Progenitor cell of endocrine pancreas (in vitro differentiated cells): ENCODE measurements around the gene STOX2. TPM values are rescaled to one million over a fixed set of nuclear protein-coding genes. Genes with fewer than 3 reads are reported as not detected.
A peak's percentile ranks its signal among the peaks of the same experiment; 100 is the strongest.
"Not testable (repeated sequence)": the region's sequence is repeated elsewhere in the genome, so short reads cannot be mapped to it uniquely, and the experiment has no call there.

ENCODE experiments used
- DNase-seq: peaks from one replicate; pipeline ENCODE4 v3.0.0; 2021; ENCODE audit warnings: low spot score; ENCODE audit not compliant: unreplicated experiment
- H3K27ac Mint-ChIP-seq: 2 replicates; pipeline ENCODE4 v1.8.0; 2021; ENCODE audit warnings: mild to moderate bottlenecking, moderate library complexity, mixed read lengths
- H3K27me3 Mint-ChIP-seq: 2 replicates; pipeline ENCODE4 v1.8.0; 2021; ENCODE audit warnings: mixed read lengths
- H3K36me3 Mint-ChIP-seq: 2 replicates; pipeline ENCODE4 v1.8.0; 2022; ENCODE audit warnings: mixed read lengths; ENCODE audit not compliant: insufficient read depth
- H3K4me1 Mint-ChIP-seq: 2 replicates; pipeline ENCODE4 v1.8.0; 2021; ENCODE audit warnings: low read depth, mixed read lengths
- H3K4me3 Mint-ChIP-seq: 2 replicates; pipeline ENCODE4 v1.8.0; 2021; ENCODE audit warnings: low read depth, mild to moderate bottlenecking, moderate library complexity, mixed read lengths
- H3K9me3 Mint-ChIP-seq: 2 replicates; pipeline ENCODE4 v1.8.0; 2021; ENCODE audit warnings: low read depth, mixed read lengths
- CTCF ChIP-seq: fragments of 200-600 bp; sonication (generic); IDR thresholded peaks from one replicate; pipeline ENCODE4 v1.5.0; 2021; ENCODE audit warnings: antibody characterized with exemption, mild to moderate bottlenecking; ENCODE audit not compliant: unreplicated experiment
- total RNA-seq: library from RNA; stranded (reverse); gene quantifications from 2 replicates; pipeline ENCODE4 v1.2.1, GENCODE V29; 2021

The STOX2 gene
- total RNA-seq, 1 donor from 2014 or later = 21.9 TPM

- Mint-ChIP-seq H3K27me3 (peaks cover 27% of the 10 kb centered on the region), H3K4me3 (no peak overlapping the region)
- no peak for TF ChIP-seq CTCF
These were observed 136.0 kb downstream of the STOX2 start for GRCh38 chr4:184041156-184041555.

GRCh38 chr4:184046148-184046547 is 141.0 kb downstream of the STOX2 start:
- H3K9me3 Mint-ChIP-seq = peaks cover 37% of the 10 kb centered on the region
- DNase-seq = no peak
- no peaks in the 10 kb centered on the region for H3K4me1 Mint-ChIP-seq
- peaks cover 13% of the 10 kb centered on the region for H3K36me3 Mint-ChIP-seq
- TF ChIP-seq CTCF = no peak
- H3K27ac Mint-ChIP-seq = peak overlapping the region; percentile 55
- H3K27me3 Mint-ChIP-seq = no peaks in the 10 kb centered on the region
- no peak overlapping the region for H3K4me3 Mint-ChIP-seq

More at GRCh38 chr4:184041156-184041555, 136.0 kb downstream of the STOX2 start:
- DNase-seq = no peak
- peaks cover 18% of the 10 kb centered on the region for H3K9me3 Mint-ChIP-seq
- H3K4me1 Mint-ChIP-seq = no peaks in the 10 kb centered on the region
- H3K36me3 Mint-ChIP-seq = peaks cover 4% of the 10 kb centered on the region
- H3K27ac Mint-ChIP-seq = no peak overlapping the region

- DNase-seq, H3K36me3 Mint-ChIP-seq, H3K4me3 Mint-ChIP-seq, H3K27me3 Mint-ChIP-seq, H3K4me1 Mint-ChIP-seq, H3K27ac Mint-ChIP-seq: not testable (repeated sequence)
- H3K9me3 Mint-ChIP-seq = peaks cover 19% of the 10 kb centered on the region
These were observed 146.2 kb downstream of the STOX2 start for GRCh38 chr4:184051262-184051661.

- Mint-ChIP-seq H3K36me3 (peaks cover 2% of the 10 kb centered on the region), H3K27me3 (no peaks in the 10 kb centered on the region), H3K4me1 (no peaks in the 10 kb centered on the region), H3K9me3 (peaks cover 7% of the 10 kb centered on the region), H3K27ac (no peak overlapping the region), H3K4me3 (no peak overlapping the region)
- TF ChIP-seq CTCF = no peak
- no peak for DNase-seq
These were observed 147.5 kb downstream of the STOX2 start for GRCh38 chr4:184052616-184053015.

GRCh38 chr4:184053434-184053833 is 148.3 kb downstream of the STOX2 start:
- no peak for DNase-seq
- Mint-ChIP-seq H3K4me1 (no peaks in the 10 kb centered on the region), H3K9me3 (peaks cover 3% of the 10 kb centered on the region), H3K27ac (no peak overlapping the region), H3K4me3 (no peak overlapping the region), H3K27me3 (peaks cover under 1% of the 10 kb centered on the region), H3K36me3 (no peaks in the 10 kb centered on the region)
- TF ChIP-seq CTCF = no peak

GRCh38 chr4:184056877-184057276 is 151.8 kb downstream of the STOX2 start:
- peaks cover 6% of the 10 kb centered on the region for H3K27me3 Mint-ChIP-seq
- H3K4me1 Mint-ChIP-seq = no peaks in the 10 kb centered on the region
- no peaks in the 10 kb centered on the region for H3K9me3 Mint-ChIP-seq
- no peak overlapping the region for H3K27ac Mint-ChIP-seq
- H3K4me3 Mint-ChIP-seq = no peak overlapping the region
- no peaks in the 10 kb centered on the region for H3K36me3 Mint-ChIP-seq
- TF ChIP-seq CTCF = no peak
- no peak for DNase-seq
